H1 (cell line): ENCODE measurements around the gene MCM8. TPM values are rescaled to one million over a fixed set of nuclear protein-coding genes. Genes with fewer than 3 reads are reported as not detected.
"Not testable (repeated sequence)": the region's sequence is repeated elsewhere in the genome, so short reads cannot be mapped to it uniquely, and the experiment has no call there.

Experiments
- CTCF ChIA-PET: fragments of 300-600 bp; sonication (Branson Sonifier 250); formaldehyde crosslinking; loops from one replicate; lab custom pipeline; 2021; ENCODE audit not compliant: partially characterized antibody; lab: Charles Lee
- POLR2A ChIA-PET: fragments of 300-600 bp; sonication (Branson Sonifier 250); formaldehyde crosslinking; loops from one replicate; lab custom pipeline; 2021; ENCODE audit warnings: inconsistent platforms; ENCODE audit not compliant: partially characterized antibody; lab: Charles Lee
- DNase-seq, 2 experiments: peaks; one replicate each; pipeline versions ENCODE4 v3.0.0 to v3.0.0-alpha.2; 2010 to 2022; ENCODE audit warnings: low spot score in 2 of 2, low read depth in 1 of 2, mixed read lengths in 1 of 2
- FAIRE-seq: peaks from 2 replicates; lab custom pipeline; 2011; peaks lifted over from hg19 to GRCh38; lab: Jason Lieb, UNC
- H2AFZ ChIP-seq: 2 replicates; pipeline ENCODE4 v1.8.1; 2012; ENCODE audit warnings: low read length, inconsistent platforms
- H2AK5ac ChIP-seq: 2 replicates; pipeline ENCODE4 v1.6.1; 2013; ENCODE audit warnings: low read depth, low read length
- H2BK120ac ChIP-seq: replicated peaks from 2 replicates; pipeline ENCODE3; 2013; ENCODE audit warnings: low read depth, low read length, inconsistent platforms
- H2BK12ac ChIP-seq: 2 replicates; pipeline ENCODE4 v1.6.1; 2013; ENCODE audit warnings: low read depth, low read length
- H2BK15ac ChIP-seq: 2 replicates; pipeline ENCODE4 v1.6.1; 2013; ENCODE audit warnings: low read length
- H2BK20ac ChIP-seq: 2 replicates; pipeline ENCODE4 v1.6.1; 2013; ENCODE audit warnings: low read length
- H2BK5ac ChIP-seq: 2 replicates; pipeline ENCODE4 v1.6.1; 2013; ENCODE audit warnings: low read depth, low read length
- H3K14ac ChIP-seq: 2 replicates; pipeline ENCODE4 v1.6.1; 2013; ENCODE audit warnings: inconsistent platforms; ENCODE audit not compliant: insufficient read length
- H3K18ac ChIP-seq: 2 replicates; pipeline ENCODE4 v1.6.1; 2013; ENCODE audit warnings: low read length; ENCODE audit errors: extremely low read depth
- H3K23ac ChIP-seq: 2 replicates; pipeline ENCODE4 v1.6.1; 2013; ENCODE audit warnings: inconsistent platforms; ENCODE audit not compliant: insufficient read length
- H3K23me2 ChIP-seq: 2 replicates; pipeline ENCODE4 v1.6.1; 2013; ENCODE audit warnings: low read depth, low read length
- H3K27ac ChIP-seq: 2 replicates; pipeline ENCODE4 v1.6.1; 2011; ENCODE audit warnings: low read depth, low read length, inconsistent platforms
- H3K27me3 ChIP-seq, 4 experiments: replicated peaks in 1 of 4; 1 replicate in 1 of 4; 2 replicates in 3 of 4; pipeline versions ENCODE4 v1.6.1 to v1.8.1; 2011 to 2013; ENCODE audit warnings: low read length in 3 of 4, mild to moderate bottlenecking in 3 of 4, inconsistent platforms in 2 of 4, mixed read lengths in 2 of 4, moderate library complexity in 1 of 4; ENCODE audit not compliant: control insufficient read depth in 3 of 4, insufficient read depth in 3 of 4; ENCODE audit errors: extremely low read depth in 1 of 4
- H3K36me3 ChIP-seq, 4 experiments: 2 replicates each; pipeline versions ENCODE4 v1.6.1 to v1.8.1; 2011 to 2013; ENCODE audit warnings: mild to moderate bottlenecking in 4 of 4, low read length in 3 of 4, moderate library complexity in 2 of 4, control low read depth in 1 of 4, inconsistent platforms in 1 of 4; ENCODE audit not compliant: insufficient read depth in 4 of 4, control insufficient read depth in 2 of 4
- H3K4ac ChIP-seq: replicated peaks from 2 replicates; pipeline ENCODE3; 2013; ENCODE audit warnings: low read length, low read depth, mixed read lengths, inconsistent platforms; ENCODE audit not compliant: insufficient read length
- H3K4me1 ChIP-seq, 4 experiments: replicated peaks in 1 of 4; 1 replicate in 1 of 4; 2 replicates in 3 of 4; pipeline versions ENCODE4 v1.6.1 to v1.8.1; 2011 to 2013; ENCODE audit warnings: low read length in 3 of 4, inconsistent platforms in 2 of 4, mixed read lengths in 1 of 4; ENCODE audit not compliant: insufficient read depth in 4 of 4, control insufficient read depth in 3 of 4
- H3K4me2 ChIP-seq, 2 experiments: 2 replicates each; pipeline versions ENCODE4 v1.6.1 to v1.8.1; 2011 to 2013; ENCODE audit warnings: low read depth in 2 of 2, low read length in 2 of 2, control low read depth in 1 of 2, inconsistent platforms in 1 of 2, mild to moderate bottlenecking in 1 of 2; ENCODE audit not compliant: insufficient read depth in 1 of 2
- H3K4me3 ChIP-seq, 4 experiments: fragments of 200-600, 300-600 bp in 1 of 4; sonication (generic), shearing (Covaris generic), sonication (Bioruptor Twin) in 1 of 4; 2 replicates each; pipeline versions ENCODE4 v1.5.1 to v1.8.1; 2011 to 2016; ENCODE audit warnings: low read length in 4 of 4, low read depth in 3 of 4, control low read depth in 2 of 4, inconsistent platforms in 2 of 4, mild to moderate bottlenecking in 2 of 4, mixed read lengths in 1 of 4, moderate library complexity in 1 of 4; ENCODE audit not compliant: insufficient read depth in 2 of 4; ENCODE audit errors: extremely low read depth in 1 of 4
- H3K56ac ChIP-seq: replicated peaks from 2 replicates; pipeline ENCODE3; 2013; ENCODE audit warnings: low read depth, mild to moderate bottlenecking, mixed read lengths, low read length, inconsistent platforms; ENCODE audit not compliant: insufficient read length
- H3K79me1 ChIP-seq: 2 replicates; pipeline ENCODE4 v1.6.1; 2013; ENCODE audit warnings: low read depth, low read length, control low read depth
- H3K79me2 ChIP-seq, 2 experiments: 2 replicates each; pipeline versions ENCODE4 v1.6.1 to v1.8.1; 2012 to 2013; ENCODE audit warnings: low read length in 2 of 2, mild to moderate bottlenecking in 2 of 2, inconsistent platforms in 1 of 2; ENCODE audit not compliant: insufficient read depth in 2 of 2, control insufficient read depth in 1 of 2
- H3K9ac ChIP-seq, 4 experiments: replicated peaks in 1 of 4; 1 replicate in 1 of 4; 2 replicates in 3 of 4; pipeline versions ENCODE4 v1.6.1 to v1.8.1; 2011 to 2013; ENCODE audit warnings: low read depth in 3 of 4, low read length in 3 of 4, control low read depth in 2 of 4, mild to moderate bottlenecking in 2 of 4, moderate library complexity in 2 of 4, inconsistent platforms in 1 of 4; ENCODE audit errors: extremely low read depth in 1 of 4
- H3K9me3 ChIP-seq, 2 experiments: 2 replicates each; pipeline versions ENCODE4 v1.6.1 to v1.8.1; 2012 to 2013; ENCODE audit warnings: mild to moderate bottlenecking in 2 of 2, moderate library complexity in 2 of 2, control low read depth in 1 of 2, inconsistent platforms in 1 of 2, low read depth in 1 of 2, low read length in 1 of 2, mixed read lengths in 1 of 2; ENCODE audit not compliant: insufficient read depth in 2 of 2
- H4K20me1 ChIP-seq, 2 experiments: replicated peaks in 1 of 2; 2 replicates each; pipeline versions ENCODE3 to v1.8.1; 2011 to 2013; ENCODE audit warnings: inconsistent platforms in 2 of 2, low read length in 2 of 2, mild to moderate bottlenecking in 1 of 2; ENCODE audit not compliant: insufficient read depth in 2 of 2, control insufficient read depth in 1 of 2
- H4K5ac ChIP-seq: 2 replicates; pipeline ENCODE4 v1.6.1; 2013; ENCODE audit warnings: low read length, low read depth, mixed read lengths, inconsistent platforms; ENCODE audit not compliant: insufficient read length
- H4K8ac ChIP-seq: 2 replicates; pipeline ENCODE4 v1.8.0; 2013; ENCODE audit warnings: mild to moderate bottlenecking, moderate library complexity, low read length, inconsistent platforms; ENCODE audit not compliant: insufficient read depth; ENCODE audit errors: extremely low read depth
- H4K91ac ChIP-seq: replicated peaks from 2 replicates; pipeline ENCODE3; 2013; ENCODE audit warnings: low read length, mixed read lengths, inconsistent platforms; ENCODE audit not compliant: insufficient read length
- WGBS, 2 experiments: shearing (Covaris generic) in 1 of 2; methylation state at CpG; one replicate each; pipeline versions ENCODE4 v1.1.6 to v1.1.7; 2013 to 2015; ENCODE audit warnings: low lambda C conversion rate in 2 of 2, mixed read lengths in 2 of 2, inconsistent platforms in 1 of 2, low coverage in 1 of 2, missing lambda C conversion rate in 1 of 2; ENCODE audit not compliant: insufficient replicate concordance in 2 of 2, insufficient coverage in 1 of 2, insufficient read length in 1 of 2; ENCODE audit errors: extremely low coverage in 1 of 2, missing lambda C conversion rate in 1 of 2; 5-methylcytosine and 5-hydroxymethylcytosine counted together
- polyA plus RNA-seq, 7 experiments: library from polyadenylated mRNA; depleted of rRNA in 3 of 7; stranded (reverse) in 5 of 7; unstranded in 2 of 7; fragments of >200 nt in 5 of 7; fragments of 200-250 nt in 2 of 7; gene quantifications; 1 replicate in 5 of 7; 2 replicates in 1 of 7; 4 replicates in 1 of 7; pipeline versions ENCODE4 v1.2.1 to v1.2.3, GENCODE V29; 2011 to 2013; ENCODE audit warnings: missing spikeins in 2 of 7, mixed read lengths in 2 of 7
- total RNA-seq: library from RNA; stranded (reverse); fragmentation: NEBNext Ultra II Directional; extraction: Animal tissue kit (Norgen Biotek cat#: 25700); gene quantifications from 2 replicates; pipeline ENCODE4 v1.2.1, GENCODE V29; 2021

MCM8 gene
- total and polyA plus RNA-seq, 2 of the 8 experiments (the other 6 are each of a cell fraction or from before 2014, with no cell fraction given), result 7.1 to 31.9 TPM

DNA sequence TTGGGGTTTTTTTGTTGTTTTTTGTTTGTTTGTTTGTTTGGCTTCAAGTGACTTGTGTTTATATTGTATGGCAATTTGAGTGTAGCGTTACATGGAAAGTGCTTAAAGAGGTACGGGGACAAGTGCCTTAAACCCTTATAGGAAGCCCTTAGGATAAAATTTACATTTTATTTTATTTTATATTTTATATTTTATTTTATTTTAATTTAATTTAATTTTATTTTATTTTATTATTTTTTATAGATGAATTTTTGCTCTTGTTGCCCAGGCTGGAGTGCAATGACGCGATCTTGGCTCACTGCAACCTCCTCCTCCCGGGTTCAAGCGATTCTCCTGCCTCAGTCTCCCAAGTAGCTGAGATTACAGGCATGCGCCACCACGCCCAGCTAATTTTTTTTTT is 82.5 kb downstream of the MCM8 start:
- H4K8ac ChIP-seq, H3K23ac ChIP-seq, H2BK12ac ChIP-seq, H2AFZ ChIP-seq, H2BK20ac ChIP-seq, H3K4ac ChIP-seq, FAIRE-seq, H3K4me3 ChIP-seq, H3K79me2 ChIP-seq, H3K79me1 ChIP-seq, H3K23me2 ChIP-seq, H4K5ac ChIP-seq, H3K56ac ChIP-seq, H2BK5ac ChIP-seq, H2AK5ac ChIP-seq, H3K14ac ChIP-seq, H3K27ac ChIP-seq, H3K27me3 ChIP-seq, H3K9ac ChIP-seq, H4K20me1 ChIP-seq, H4K91ac ChIP-seq, H2BK120ac ChIP-seq, H3K4me1 ChIP-seq, H3K9me3 ChIP-seq, H3K4me2 ChIP-seq, H3K18ac ChIP-seq, H2BK15ac ChIP-seq, DNase-seq: not testable (repeated sequence)
- ChIA-PET POLR2A (interaction anchor here (2.2 kb wide), 1 partner anchor 10 kb away, joined by 8 read pairs; no protein-coding TSS in a partner anchor), CTCF (interaction anchor here (0.7 to 1.6 kb wide), 4 partner anchors 11 to 247 kb away, joined by 3 to 6 read pairs (median 4); no protein-coding TSS in a partner anchor)
- peaks cover 0 to 34% (median 20%) of the 10 kb centered on the region in 4 experiments; a peak in 7 of 8 replicates for H3K36me3 ChIP-seq
- WGBS, 2 experiments, result 97% methylated on average over 8 of the region's 8 CpGs; no CpG with 5 or more reads in 1 of the 2 experiments
